HCT116 (cell line): ENCODE measurements around the gene FAM170B. TPM values are rescaled to one million over a fixed set of nuclear protein-coding genes. Genes with fewer than 3 reads are reported as not detected.
A peak's percentile ranks its signal among the peaks of the same experiment; 100 is the strongest.

Experiments used
- ATAC-seq: fragments of 200-7000 bp; cut with Tn5 transposase; 2 replicates; pipeline ENCODE4 v1.9.1; 2020; ENCODE audit warnings: mild to moderate bottlenecking, moderate library complexity
- BruUV-seq: library from RNA; stranded (reverse); fragments of 400-500 nt; replicated peaks from 2 replicates; lab custom pipeline; 2021; lab: Mats Ljungman, UMichigan
- CTCF ChIA-PET: fragments of 300-600 bp; sonication (Branson Sonifier 250); formaldehyde crosslinking; loops from one replicate; lab custom pipeline; 2021; ENCODE audit warnings: antibody characterized with exemption; lab: Charles Lee
- POLR2A ChIA-PET: fragments of 300-600, 350-600 bp; sonication (Branson Sonifier 250); formaldehyde crosslinking; loops from one replicate; lab custom pipeline; 2021; ENCODE audit warnings: antibody characterized with exemption; lab: Charles Lee
- RAD21 ChIA-PET, 2 experiments: fragments of 300-600 bp; sonication (Branson Sonifier 250); formaldehyde crosslinking; loops; one replicate each; lab custom pipeline; 2023; ENCODE audit warnings: low total read pairs in 2 of 2; ENCODE audit not compliant: uncharacterized antibody in 2 of 2, unreplicated experiment in 2 of 2, low non-redundant PET in 1 of 2; lab: Charles Lee
- DNase-seq: peaks from one replicate; pipeline ENCODE4 v3.0.0-alpha.2; 2010; ENCODE audit warnings: low read depth, low spot score
- H2AFZ ChIP-seq: fragments of 200-600 bp; shearing (Covaris generic), sonication (generic); 2 replicates; pipeline ENCODE4 v1.6.1; 2017; ENCODE audit warnings: low read depth, mixed run types, mixed read lengths, antibody characterized with exemption, low read length; ENCODE audit not compliant: poor library complexity, severe bottlenecking
- H3K27ac ChIP-seq: 2 replicates; pipeline ENCODE4 v1.5.1; 2012; ENCODE audit warnings: low read depth, low read length
- H3K27me3 ChIP-seq: fragments of 200-600 bp; sonication (generic); 2 replicates; pipeline ENCODE4 v1.6.1; 2016; ENCODE audit warnings: mixed run types, low read length, mixed read lengths; ENCODE audit not compliant: insufficient read depth
- H3K36me3 ChIP-seq, 2 experiments: fragments of 200-500 bp in 1 of 2; fragments of 200-600 bp in 1 of 2; sonication (Bioruptor generic) in 1 of 2; sonication (generic) in 1 of 2; 2 replicates each; pipeline versions ENCODE4 v1.5.1 to v1.6.1; 2014 to 2016; ENCODE audit warnings: low read length in 2 of 2, inconsistent platforms in 1 of 2, mixed read lengths in 1 of 2, mixed run types in 1 of 2; ENCODE audit not compliant: insufficient read depth in 2 of 2, control insufficient read depth in 1 of 2
- H3K4me1 ChIP-seq, 2 experiments: fragments of 200-600 bp in 1 of 2; sonication (generic) in 1 of 2; 2 replicates each; pipeline versions ENCODE4 v1.5.1 to v1.6.1; 2012 to 2017; ENCODE audit warnings: low read length in 2 of 2, inconsistent platforms in 1 of 2, mild to moderate bottlenecking in 1 of 2, mixed read lengths in 1 of 2, mixed run types in 1 of 2, moderate library complexity in 1 of 2; ENCODE audit not compliant: insufficient read depth in 2 of 2, control insufficient read depth in 1 of 2
- H3K4me2 ChIP-seq: fragments of 200-600 bp; sonication (generic); 2 replicates; pipeline ENCODE4 v1.6.1; 2017; ENCODE audit warnings: mixed run types, low read length, mixed read lengths
- H3K4me3 ChIP-seq, 2 experiments: fragments of 200-600 bp in 1 of 2; sonication (generic) in 1 of 2; replicated peaks in 1 of 2; 2 replicates each; pipeline ENCODE4 v1.5.1; 2011 to 2016; ENCODE audit warnings: low read length in 2 of 2, control low read depth in 1 of 2, low read depth in 1 of 2, mild to moderate bottlenecking in 1 of 2, mixed read lengths in 1 of 2, mixed run types in 1 of 2
- H3K79me2 ChIP-seq: fragments of 200-600 bp; sonication (generic); 2 replicates; pipeline ENCODE4 v1.6.1; 2017; ENCODE audit warnings: mild to moderate bottlenecking, mixed run types, low read length, moderate library complexity, mixed read lengths; ENCODE audit not compliant: insufficient read depth
- H3K9ac ChIP-seq: fragments of 200-600 bp; sonication (generic); 2 replicates; pipeline ENCODE4 v1.6.1; 2016; ENCODE audit warnings: low read length, mixed read lengths
- H3K9me2 ChIP-seq: fragments of 200-600 bp; sonication (generic), shearing (Covaris generic); 2 replicates; pipeline ENCODE4 v1.6.1; 2017; ENCODE audit warnings: mixed run types, mild to moderate bottlenecking, moderate library complexity; ENCODE audit not compliant: insufficient read depth
- H3K9me3 ChIP-seq, 2 experiments: fragments of 200-500 bp in 1 of 2; fragments of 200-600 bp in 1 of 2; sonication (Bioruptor generic) in 1 of 2; sonication (generic) in 1 of 2; 2 replicates each; pipeline ENCODE4 v1.6.1; 2014 to 2017; ENCODE audit warnings: low read length in 2 of 2, mixed read lengths in 2 of 2, inconsistent platforms in 1 of 2, low read depth in 1 of 2, mild to moderate bottlenecking in 1 of 2, mixed run types in 1 of 2, moderate library complexity in 1 of 2; ENCODE audit not compliant: control insufficient read depth in 1 of 2, insufficient read depth in 1 of 2
- H4K20me1 ChIP-seq: fragments of 200-600 bp; sonication (generic), shearing (Covaris generic); 2 replicates; pipeline ENCODE4 v1.6.1; 2017; ENCODE audit warnings: mixed run types, mild to moderate bottlenecking, moderate library complexity; ENCODE audit not compliant: insufficient read depth
- EZH2phosphoT487 ChIP-seq: fragments of 200-600 bp; IDR thresholded peaks from 2 replicates; pipeline ENCODE4 v1.6.1; 2018; ENCODE audit warnings: antibody characterized with exemption, borderline replicate concordance
- RAD21 ChIP-seq: IDR thresholded peaks from 2 replicates; pipeline ENCODE4 v1.6.1; 2012; ENCODE audit warnings: low read depth, mild to moderate bottlenecking
- ZFX ChIP-seq: fragments of 450-650 bp; IDR thresholded peaks from 2 replicates; pipeline ENCODE4 v1.6.1; 2017
- ZNF274 ChIP-seq: fragments of 200-500 bp; sonication (Bioruptor generic); IDR thresholded peaks from 2 replicates; pipeline ENCODE4 v1.6.1; 2014; ENCODE audit warnings: mild to moderate bottlenecking, low read depth, low read length, inconsistent platforms
- intact Hi-C: fragments of 100-400 bp; cut with micrococcal nuclease; formaldehyde crosslinking; loops from 2 replicates; pipeline ENCODE4 v1.10.0; 2022
- total RNA-seq: library from RNA; stranded (reverse); gene quantifications from one replicate; pipeline ENCODE4 v1.2.1, GENCODE V29; 2021; ENCODE audit not compliant: unreplicated experiment
- TF ChIP-seq, protein P1 (sequence below), 3 experiments: fragments of 200-600 bp in 1 of 3; sonication (generic) in 1 of 3; IDR thresholded peaks in 2 of 3; conservative IDR thresholded peaks in 1 of 3; 2 replicates each; pipeline ENCODE4 v1.5.1; 2012 to 2017; ENCODE audit warnings: low read depth in 2 of 3, low read length in 2 of 3, antibody characterized with exemption in 1 of 3, borderline replicate concordance in 1 of 3, control low read depth in 1 of 3, mild to moderate bottlenecking in 1 of 3, mixed read lengths in 1 of 3, mixed run types in 1 of 3, moderate library complexity in 1 of 3; ENCODE audit not compliant: insufficient read depth in 1 of 3
- TF ChIP-seq, protein P2 (sequence below): IDR thresholded peaks from 2 replicates; pipeline ENCODE4 v1.6.1; 2012

FAM170B gene
- total RNA-seq, 1 experiment from 2014 or later = not detected

DNA sequence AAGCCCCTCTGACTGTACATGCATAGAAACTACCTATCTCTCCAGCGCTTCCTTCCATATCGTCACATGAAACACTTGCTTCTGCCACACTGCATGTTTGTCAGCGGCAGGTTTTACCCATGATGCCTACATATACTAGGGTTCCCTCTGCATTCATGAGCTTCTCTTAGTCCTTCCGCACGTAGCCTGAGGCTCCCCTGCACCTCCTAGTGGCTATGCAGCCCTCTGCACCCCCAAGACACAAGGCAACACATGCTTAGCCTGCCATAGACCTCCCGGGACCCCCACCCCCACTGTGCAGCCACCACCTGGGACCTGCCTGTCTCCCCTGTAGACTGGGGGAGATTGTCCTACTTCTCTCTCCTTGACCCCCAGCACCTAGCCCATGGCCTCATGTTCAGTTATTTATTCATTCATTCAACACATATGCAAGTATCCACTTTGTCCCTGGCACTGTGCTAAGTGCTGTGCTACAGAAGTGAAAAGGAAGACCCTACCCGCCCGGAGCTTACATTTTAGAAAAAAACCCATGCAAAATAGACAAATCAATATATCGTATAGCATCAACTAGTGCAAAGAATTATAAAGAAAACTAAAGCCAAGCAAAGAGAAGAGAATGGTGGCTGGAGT, 30.9 kb upstream of the FAM170B start:
- TF ChIP-seq RAD21 (peak; percentile 65), ZNF274 (no peak)
- TF ChIP-seq, protein P1, sequence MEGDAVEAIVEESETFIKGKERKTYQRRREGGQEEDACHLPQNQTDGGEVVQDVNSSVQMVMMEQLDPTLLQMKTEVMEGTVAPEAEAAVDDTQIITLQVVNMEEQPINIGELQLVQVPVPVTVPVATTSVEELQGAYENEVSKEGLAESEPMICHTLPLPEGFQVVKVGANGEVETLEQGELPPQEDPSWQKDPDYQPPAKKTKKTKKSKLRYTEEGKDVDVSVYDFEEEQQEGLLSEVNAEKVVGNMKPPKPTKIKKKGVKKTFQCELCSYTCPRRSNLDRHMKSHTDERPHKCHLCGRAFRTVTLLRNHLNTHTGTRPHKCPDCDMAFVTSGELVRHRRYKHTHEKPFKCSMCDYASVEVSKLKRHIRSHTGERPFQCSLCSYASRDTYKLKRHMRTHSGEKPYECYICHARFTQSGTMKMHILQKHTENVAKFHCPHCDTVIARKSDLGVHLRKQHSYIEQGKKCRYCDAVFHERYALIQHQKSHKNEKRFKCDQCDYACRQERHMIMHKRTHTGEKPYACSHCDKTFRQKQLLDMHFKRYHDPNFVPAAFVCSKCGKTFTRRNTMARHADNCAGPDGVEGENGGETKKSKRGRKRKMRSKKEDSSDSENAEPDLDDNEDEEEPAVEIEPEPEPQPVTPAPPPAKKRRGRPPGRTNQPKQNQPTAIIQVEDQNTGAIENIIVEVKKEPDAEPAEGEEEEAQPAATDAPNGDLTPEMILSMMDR (IDR thresholded peaks at IDR 0.05 in 2 of 3, conservative IDR thresholded peaks at IDR 0.05 in 1 of 3; ENCODE audit: borderline replicate concordance in 1 of 3, insufficient read depth in 1 of 3, low read depth in 2 of 3, low read length in 2 of 3) = peak; percentile 42 to 86 (median 78); a peak in 5 of 6 replicates
- TF ChIP-seq, all 23 proteins: peak for 2
- CTCF ChIA-PET = interaction anchor here (0.6 to 1.5 kb wide), 13 partner anchors 9 to 507 kb away, joined by 3 to 16 read pairs (median 4); no protein-coding TSS in a partner anchor
- no TSS peak for BruUV-seq

DNA sequence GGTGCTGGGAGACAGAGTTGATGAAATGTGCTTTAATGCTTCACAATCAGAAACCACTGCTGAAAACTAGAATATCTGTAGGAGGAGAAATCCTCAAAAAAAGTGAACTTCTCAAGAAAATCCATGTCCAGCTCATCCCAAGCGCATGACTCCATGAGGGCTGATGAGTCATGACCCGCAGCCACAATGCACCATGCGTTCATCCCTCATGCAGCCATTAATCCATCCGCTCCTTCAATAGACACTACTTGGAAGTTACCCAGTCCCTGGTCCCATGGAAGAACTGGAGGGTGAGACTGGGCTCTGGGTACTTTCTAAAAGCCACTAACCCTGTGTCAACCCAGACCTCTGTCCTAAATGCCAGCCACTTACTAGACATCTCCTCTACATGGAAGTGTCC, 29.9 kb upstream of the FAM170B start:
- no peaks in the 10 kb centered on the region for H3K79me2 ChIP-seq
- ChIA-PET POLR2A (no interaction called here), RAD21 (interaction anchor here in 1 of 2 experiments (0.7 kb wide), 1 partner anchor 506 kb away, joined by 3 read pairs; no protein-coding TSS in a partner anchor), CTCF (interaction anchor here (0.9 to 1.5 kb wide), 9 partner anchors 9 to 506 kb away, joined by 3 to 16 read pairs (median 4); no protein-coding TSS in a partner anchor)
- H3K4me3 ChIP-seq = no peak overlapping the region
- ATAC-seq = no peak
- no peaks in the 10 kb centered on the region for H3K9me3 ChIP-seq
- no peak overlapping the region for H3K4me2 ChIP-seq
- no peak for DNase-seq
- no peaks in the 10 kb centered on the region for H3K9me2 ChIP-seq
- no peak overlapping the region for H2AFZ ChIP-seq
- TF ChIP-seq, protein P2, sequence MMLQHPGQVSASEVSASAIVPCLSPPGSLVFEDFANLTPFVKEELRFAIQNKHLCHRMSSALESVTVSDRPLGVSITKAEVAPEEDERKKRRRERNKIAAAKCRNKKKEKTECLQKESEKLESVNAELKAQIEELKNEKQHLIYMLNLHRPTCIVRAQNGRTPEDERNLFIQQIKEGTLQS = no peak
- TF ChIP-seq EZH2phosphoT487 (no peak), ZFX (no peak)
- no peak overlapping the region for H3K9ac ChIP-seq
- peaks cover 30% of the 10 kb centered on the region for H3K27me3 ChIP-seq
- H3K4me1 ChIP-seq = peaks cover 2 to 4% of the 10 kb centered on the region in 2 experiments; a peak in 1 of 4 replicates
- no peaks in the 10 kb centered on the region; the same call in 1 of the 2 replicates for H4K20me1 ChIP-seq
- H3K36me3 ChIP-seq = no peaks in the 10 kb centered on the region
- H3K27ac ChIP-seq = no peak overlapping the region
- no TSS peak for BruUV-seq
- intact Hi-C loops = loop anchor here (1.0 to 5.0 kb wide), 4 partner anchors 182 to 501 kb away; no protein-coding TSS in a partner anchor

More for the DNA sequence above, 30.9 kb upstream of the FAM170B start:
- Histone ChIP-seq H3K9ac (no peak overlapping the region), H3K4me1 (peaks cover 2 to 4% of the 10 kb centered on the region in 2 experiments; a peak in 1 of 4 replicates), H3K27me3 (peaks cover 24% of the 10 kb centered on the region; the same call in 1 of the 2 replicates), H2AFZ (no peak overlapping the region), H3K4me2 (0 out of 2 replicates have a peak overlapping the region, but pooled peaks have one; percentile 4), H3K36me3 (no peaks in the 10 kb centered on the region), H3K27ac (no peak overlapping the region), H3K4me3 (no peak overlapping the region), H3K9me2 (no peaks in the 10 kb centered on the region), H3K79me2 (no peaks in the 10 kb centered on the region), H3K9me3 (no peaks in the 10 kb centered on the region), H4K20me1 (no peaks in the 10 kb centered on the region)
- RAD21 ChIA-PET = interaction anchor here in 1 of 2 experiments (0.7 to 1.0 kb wide), 2 partner anchors 188 to 507 kb away, joined by 3 to 7 read pairs; no protein-coding TSS in a partner anchor
- ATAC-seq = peak; percentile 96
- intact Hi-C loops = loop anchor here (1.0 to 5.0 kb wide), 4 partner anchors 183 to 502 kb away; no protein-coding TSS in a partner anchor
- POLR2A ChIA-PET = no interaction called here
- DNase-seq = peak; percentile 48
